Measurements from ENCODE around the gene KLHL2. TPM values are rescaled to one million over a fixed set of nuclear protein-coding genes. Genes with fewer than 3 reads are reported as not detected.
"Not testable (repeated sequence)": the region's sequence is repeated elsewhere in the genome, so short reads cannot be mapped to it uniquely, and the experiment has no call there.

KLHL2 gene
- total RNA-seq, 4 donors from 2014 or later = 9.2 to 19.8 (median 12.0) TPM

DNA sequence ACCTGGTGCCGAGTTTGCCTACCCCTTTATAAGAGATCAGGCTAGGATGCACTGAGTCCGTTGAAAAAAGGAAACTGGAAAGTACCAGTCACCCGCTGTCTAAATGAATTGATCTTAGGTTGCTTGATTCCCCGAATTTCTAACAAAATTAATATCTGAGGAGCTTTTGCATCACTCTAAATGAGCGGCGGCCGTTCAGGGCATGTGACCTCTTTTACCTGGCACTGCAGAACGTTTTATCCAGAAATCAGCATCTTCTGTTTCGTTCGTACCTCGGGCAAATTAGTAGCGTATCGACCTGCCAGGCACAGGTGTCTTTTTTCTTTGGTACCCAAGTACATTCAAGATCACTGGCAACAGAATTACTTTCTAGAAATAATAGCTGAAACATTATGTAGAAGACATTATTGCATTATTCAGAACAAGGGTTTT is 876 bp downstream of the KLHL2 start:
- peaks cover 5 to 24% (median 10%) of the 10 kb centered on the region in 4 donors for H3K4me1 ChIP-seq
- 7 to 9% methylated on average over 13 of the region's 13 CpGs for WGBS, 2 donors (ENCODE audit: low coverage in 1 of 2)
- H3K9me3 ChIP-seq = no peaks in the 10 kb centered on the region
- in situ Hi-C loops (cut with MboI; ENCODE audit: low pct_ligation_motif_present in 1 of 4, low pct_unique_long_range_greater_than_20kb in 1 of 4, low sequenced_read_pairs in 3 of 4) (loop anchor here in 2 of 4 donors (10.0 to 25.0 kb wide), 2 partner anchors 117 to 129 kb away; partner anchors contain the start of gene MSMO1 (in 2 of the 2)), intact Hi-C loops (cut with DNase I; ENCODE audit: low total_unique reads) (no loop called here)
- TF ChIP-seq EP300 (IDR thresholded peaks at IDR 0.05; ENCODE audit: low read depth) (no peak), POLR2AphosphoS5 (IDR thresholded peaks at IDR 0.05) (no peak), POLR2A (IDR thresholded peaks at IDR 0.05) (no peak)
- TF ChIP-seq, protein P1, sequence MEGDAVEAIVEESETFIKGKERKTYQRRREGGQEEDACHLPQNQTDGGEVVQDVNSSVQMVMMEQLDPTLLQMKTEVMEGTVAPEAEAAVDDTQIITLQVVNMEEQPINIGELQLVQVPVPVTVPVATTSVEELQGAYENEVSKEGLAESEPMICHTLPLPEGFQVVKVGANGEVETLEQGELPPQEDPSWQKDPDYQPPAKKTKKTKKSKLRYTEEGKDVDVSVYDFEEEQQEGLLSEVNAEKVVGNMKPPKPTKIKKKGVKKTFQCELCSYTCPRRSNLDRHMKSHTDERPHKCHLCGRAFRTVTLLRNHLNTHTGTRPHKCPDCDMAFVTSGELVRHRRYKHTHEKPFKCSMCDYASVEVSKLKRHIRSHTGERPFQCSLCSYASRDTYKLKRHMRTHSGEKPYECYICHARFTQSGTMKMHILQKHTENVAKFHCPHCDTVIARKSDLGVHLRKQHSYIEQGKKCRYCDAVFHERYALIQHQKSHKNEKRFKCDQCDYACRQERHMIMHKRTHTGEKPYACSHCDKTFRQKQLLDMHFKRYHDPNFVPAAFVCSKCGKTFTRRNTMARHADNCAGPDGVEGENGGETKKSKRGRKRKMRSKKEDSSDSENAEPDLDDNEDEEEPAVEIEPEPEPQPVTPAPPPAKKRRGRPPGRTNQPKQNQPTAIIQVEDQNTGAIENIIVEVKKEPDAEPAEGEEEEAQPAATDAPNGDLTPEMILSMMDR (IDR thresholded peaks at IDR 0.05) = no peak
- H3K4me3 ChIP-seq = peak overlapping the region; percentile 77 to 97 (median 90)
- no peaks in the 10 kb centered on the region for H3K27me3 ChIP-seq
- no peaks in the 10 kb centered on the region for H3K36me3 ChIP-seq
- no peak for DNase-seq
- H3K27ac ChIP-seq = peak overlapping the region; percentile 89 to 92 (median 90)

DNA sequence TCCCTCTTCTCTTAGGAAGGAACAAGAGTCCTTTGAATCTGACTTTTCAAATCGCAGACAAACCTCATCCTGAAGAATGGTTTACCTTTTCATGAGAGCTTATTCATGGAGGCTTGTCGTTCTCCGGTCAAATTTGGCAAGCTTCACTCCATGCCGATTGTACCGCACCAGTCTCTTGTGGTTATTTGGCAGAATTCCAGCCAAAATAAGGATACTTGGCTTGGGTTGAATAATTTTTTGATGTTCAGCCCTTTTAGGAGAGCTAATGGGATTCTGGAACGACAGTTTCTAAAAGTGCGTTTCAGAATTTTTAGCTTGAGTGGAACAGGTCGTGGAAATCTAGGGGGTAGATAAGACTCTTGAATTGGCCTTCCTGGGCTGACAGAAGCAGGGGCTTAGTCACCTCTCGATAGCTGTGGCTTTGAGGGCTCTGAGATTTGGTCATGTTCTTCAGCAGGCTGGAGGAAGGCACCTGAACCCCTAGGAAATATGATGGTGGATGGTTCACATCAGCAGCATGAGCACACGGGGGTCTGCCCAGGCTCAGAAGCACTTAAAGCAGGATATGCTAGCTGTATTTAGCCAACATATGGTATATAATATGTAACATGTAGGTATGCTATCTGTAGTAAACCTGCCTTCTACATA is 1.5 kb downstream of the KLHL2 start:
- no peaks in the 10 kb centered on the region for H3K9me3 ChIP-seq
- H3K4me1 ChIP-seq = peaks cover 5 to 24% (median 10%) of the 10 kb centered on the region in 4 donors
- in situ Hi-C loops (cut with MboI; ENCODE audit: low pct_ligation_motif_present in 1 of 4, low pct_unique_long_range_greater_than_20kb in 1 of 4, low sequenced_read_pairs in 3 of 4) = loop anchor here in 2 of 4 donors (10.0 to 25.0 kb wide), 2 partner anchors 116 to 128 kb away; partner anchors contain the start of gene MSMO1 (in 2 of the 2)
- peak overlapping the region in 1 of 4 donors; percentile 91 for H3K4me3 ChIP-seq
- DNase-seq = no peak
- TF ChIP-seq POLR2AphosphoS5 (IDR thresholded peaks at IDR 0.05) = no peak
- TF ChIP-seq EP300 (IDR thresholded peaks at IDR 0.05; ENCODE audit: low read depth) = no peak
- TF ChIP-seq POLR2A (IDR thresholded peaks at IDR 0.05) = no peak
- TF ChIP-seq, protein P1 (IDR thresholded peaks at IDR 0.05) = no peak
- H3K27me3 ChIP-seq = no peaks in the 10 kb centered on the region
- H3K27ac ChIP-seq = no peak overlapping the region
- intact Hi-C loops (cut with DNase I; ENCODE audit: low total_unique reads) = no loop called here
- no peaks in the 10 kb centered on the region for H3K36me3 ChIP-seq
- 58 to 70% methylated on average over 4 to 10 of the region's 10 CpGs for WGBS, 2 donors (ENCODE audit: low coverage in 1 of 2)

DNA sequence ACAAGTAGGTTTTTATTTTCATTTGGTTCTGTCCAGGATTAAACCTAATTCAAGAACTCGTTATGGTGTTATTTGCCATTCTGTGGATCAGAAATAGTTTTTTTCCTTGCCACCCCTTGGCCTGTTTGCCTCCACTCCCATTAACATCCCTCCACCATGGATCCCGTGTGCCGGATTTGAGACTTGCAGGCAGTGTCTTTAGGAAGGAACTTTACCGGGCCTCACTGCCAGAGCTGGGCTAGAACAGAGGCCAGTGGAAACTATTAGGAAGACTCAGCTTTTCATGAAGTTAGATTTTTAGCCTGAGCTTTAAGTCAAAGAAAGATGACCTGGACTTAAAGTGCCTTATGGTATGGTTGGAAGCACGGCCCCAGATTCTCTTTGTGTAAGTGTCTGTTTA is 2.4 kb downstream of the KLHL2 start:
- Histone ChIP-seq H3K4me3 (no peak overlapping the region), H3K4me1 (peaks cover 5 to 30% (median 10%) of the 10 kb centered on the region in 4 donors), H3K27ac (no peak overlapping the region), H3K9me3 (no peaks in the 10 kb centered on the region), H3K27me3 (no peaks in the 10 kb centered on the region), H3K36me3 (no peaks in the 10 kb centered on the region)
- in situ Hi-C loops (cut with MboI; ENCODE audit: low pct_ligation_motif_present in 1 of 4, low pct_unique_long_range_greater_than_20kb in 1 of 4, low sequenced_read_pairs in 3 of 4) (loop anchor here in 2 of 4 donors (10.0 to 25.0 kb wide), 2 partner anchors 115 to 128 kb away; partner anchors contain the start of gene MSMO1 (in 2 of the 2)), intact Hi-C loops (cut with DNase I; ENCODE audit: low total_unique reads) (no loop called here)
- DNase-seq = no peak
- TF ChIP-seq, protein P1 (IDR thresholded peaks at IDR 0.05) = no peak
- TF ChIP-seq POLR2AphosphoS5 (IDR thresholded peaks at IDR 0.05) (no peak), EP300 (IDR thresholded peaks at IDR 0.05; ENCODE audit: low read depth) (no peak), POLR2A (IDR thresholded peaks at IDR 0.05) (no peak)
- 87 to 88% methylated on average over 5 of the region's 5 CpGs for WGBS, 2 donors (ENCODE audit: low coverage in 1 of 2)

DNA sequence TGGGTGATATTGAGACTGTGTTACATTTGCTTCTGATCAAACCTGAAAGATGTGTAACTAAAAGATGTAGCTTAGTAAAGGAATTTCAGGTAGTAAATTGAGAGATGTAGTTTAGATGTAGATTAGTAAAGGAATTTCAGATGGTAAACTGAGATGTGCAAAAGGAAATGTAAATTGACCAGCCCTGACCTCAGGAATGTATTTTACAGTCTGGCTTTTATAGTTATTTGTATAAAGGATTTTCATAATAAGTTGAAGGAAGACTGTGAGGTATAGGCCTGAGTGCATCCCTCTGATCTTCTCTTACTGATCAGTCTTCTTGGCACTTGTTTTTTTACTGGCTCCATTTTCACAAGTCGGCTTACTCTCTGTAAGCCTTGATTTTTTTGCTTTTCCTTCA is 3.2 kb downstream of the KLHL2 start:
- Histone ChIP-seq H3K9me3 (no peaks in the 10 kb centered on the region), H3K4me3 (no peak overlapping the region), H3K4me1 (peaks cover 5 to 30% (median 10%) of the 10 kb centered on the region in 4 donors), H3K36me3 (no peaks in the 10 kb centered on the region), H3K27ac (no peak overlapping the region), H3K27me3 (no peaks in the 10 kb centered on the region)
- TF ChIP-seq POLR2AphosphoS5 (IDR thresholded peaks at IDR 0.05) (no peak), POLR2A (IDR thresholded peaks at IDR 0.05) (no peak), EP300 (IDR thresholded peaks at IDR 0.05; ENCODE audit: low read depth) (no peak)
- TF ChIP-seq, protein P1 (IDR thresholded peaks at IDR 0.05) = no peak
- WGBS, 2 donors (ENCODE audit: low coverage in 1 of 2) = 87 to 91% methylated on average over 1 of the region's 1 CpG
- intact Hi-C loops (cut with DNase I; ENCODE audit: low total_unique reads) (no loop called here), in situ Hi-C loops (cut with MboI; ENCODE audit: low pct_ligation_motif_present in 1 of 4, low pct_unique_long_range_greater_than_20kb in 1 of 4, low sequenced_read_pairs in 3 of 4) (loop anchor here in 1 of 4 donors (25.0 kb wide), 1 partner anchor 127 kb away; the partner anchor contains the start of gene MSMO1)
- DNase-seq = no peak

DNA sequence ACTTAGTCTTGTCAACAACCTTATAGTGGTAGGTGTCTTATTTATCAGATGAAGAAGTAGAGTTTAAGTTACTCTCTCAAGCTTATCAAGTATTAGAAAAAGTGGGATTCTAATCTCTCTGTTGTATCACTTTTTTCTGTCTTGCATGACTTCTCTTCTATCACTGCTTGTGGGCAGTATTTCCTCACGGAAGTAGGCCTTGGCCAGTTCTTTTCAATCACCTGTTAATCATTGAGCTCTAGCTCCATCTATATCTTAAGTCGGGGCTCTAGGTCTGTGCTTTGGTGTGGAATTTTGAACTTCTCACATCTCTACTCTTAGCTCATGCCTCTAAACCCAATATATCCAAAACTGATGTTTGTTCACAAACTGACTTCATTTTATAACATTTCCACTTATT is 5.3 kb downstream of the KLHL2 start:
- H3K4me3 ChIP-seq; intact Hi-C loops (cut with DNase I; ENCODE audit: low total_unique reads); H3K27me3 ChIP-seq; H3K27ac ChIP-seq; H3K36me3 ChIP-seq; H3K9me3 ChIP-seq; DNase-seq: not testable (repeated sequence)
- in situ Hi-C loops (cut with MboI; ENCODE audit: low pct_ligation_motif_present in 1 of 4, low pct_unique_long_range_greater_than_20kb in 1 of 4, low sequenced_read_pairs in 3 of 4) = loop anchor here in 1 of 4 donors (25.0 kb wide), 1 partner anchor 125 kb away; the partner anchor contains the start of gene MSMO1
- peaks cover 0 to 21% (median 2%) of the 10 kb centered on the region in 4 donors for H3K4me1 ChIP-seq
- WGBS, 2 donors (ENCODE audit: low coverage in 1 of 2) = 48 to 57% methylated on average over 2 of the region's 2 CpGs

DNA sequence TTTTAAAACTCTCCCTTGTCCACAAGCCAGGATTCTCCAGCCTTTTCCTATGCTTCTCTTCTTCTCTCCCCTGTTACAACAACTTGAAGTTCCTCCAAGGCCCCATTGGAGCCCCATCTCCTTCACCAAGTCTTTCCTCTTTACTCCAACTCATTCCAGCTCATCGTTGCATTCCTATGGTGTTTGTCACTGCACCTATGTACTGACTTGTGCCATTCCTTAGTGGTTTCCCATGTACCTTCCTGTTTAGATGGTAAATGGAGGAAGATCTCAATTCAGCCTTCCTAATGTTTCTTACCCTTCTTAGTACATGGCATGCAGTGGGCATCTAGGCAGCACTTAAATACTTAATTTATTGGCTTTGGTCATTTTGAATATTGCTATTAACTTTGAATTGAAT is 6.0 kb downstream of the KLHL2 start:
- DNase-seq; H3K9me3 ChIP-seq; intact Hi-C loops (cut with DNase I; ENCODE audit: low total_unique reads); H3K27ac ChIP-seq; H3K36me3 ChIP-seq; H3K27me3 ChIP-seq; H3K4me3 ChIP-seq: not testable (repeated sequence)
- 92% methylated on average over 1 of the region's 1 CpG; no CpG with 5 or more reads in 1 of the 2 donors for WGBS, 2 donors (ENCODE audit: low coverage in 1 of 2)
- in situ Hi-C loops (cut with MboI; ENCODE audit: low pct_ligation_motif_present in 1 of 4, low pct_unique_long_range_greater_than_20kb in 1 of 4, low sequenced_read_pairs in 3 of 4) = loop anchor here in 1 of 4 donors (25.0 kb wide), 1 partner anchor 124 kb away; the partner anchor contains the start of gene MSMO1
- peaks cover 0 to 18% (median 2%) of the 10 kb centered on the region in 4 donors for H3K4me1 ChIP-seq
